ENCODE results near the gene SCN8A.
"Not testable (repeated sequence)": the region's sequence is repeated elsewhere in the genome, so short reads cannot be mapped to it uniquely, and the experiment has no call there.

SCN8A gene

DNA sequence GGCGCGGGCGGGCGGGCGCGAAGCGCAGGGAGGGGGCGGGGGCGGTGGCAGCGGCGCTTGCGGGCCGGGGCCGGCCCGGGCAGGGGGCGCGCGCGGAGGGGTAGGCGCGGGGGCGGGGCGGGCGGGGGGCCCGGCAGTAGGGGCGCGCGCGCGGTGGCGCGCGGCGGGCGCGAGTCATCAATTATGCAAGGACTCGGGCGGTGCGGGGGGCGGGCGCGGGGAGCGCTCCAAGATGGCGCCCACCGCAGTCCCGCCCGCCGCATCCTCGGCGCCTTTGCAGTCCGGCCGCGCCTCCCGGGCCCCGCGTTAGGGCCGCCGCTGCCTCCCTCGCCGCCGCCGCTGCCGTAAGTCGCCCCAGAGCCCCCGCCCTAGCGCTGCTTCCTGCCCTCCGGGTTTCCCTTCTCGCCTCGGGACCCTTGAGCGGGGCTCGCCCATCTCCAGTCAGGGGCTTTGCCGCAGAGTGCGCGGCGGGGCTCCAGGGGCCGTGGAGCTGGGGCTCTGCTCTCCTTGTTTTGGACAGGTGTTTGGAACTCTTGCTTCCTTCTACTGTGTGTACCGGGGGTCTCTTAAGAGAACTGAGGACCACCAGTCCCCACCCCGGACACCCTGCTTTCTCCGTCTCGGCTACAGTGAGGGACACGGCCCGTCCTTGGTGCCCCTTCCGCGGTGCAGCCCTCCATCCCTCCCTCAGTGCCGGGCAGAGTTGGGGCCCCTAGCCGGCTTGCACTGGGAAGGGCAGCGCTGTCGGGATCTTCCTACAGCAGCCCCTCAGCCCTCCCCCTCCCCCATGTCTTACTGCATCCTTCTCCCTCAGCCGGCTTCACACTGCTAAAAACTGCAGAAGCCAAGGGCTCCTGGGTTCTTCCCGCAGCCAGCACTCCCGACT lies at the start of gene SCN8A:
Gene SCN8A (plus strand): TSS at position 218 of the 886 bp plus-strand sequence. CDS start 71,585 bp downstream, outside the sequence.
- peak; percentile 40 for DNase-seq (ENCODE audit: low spot score)

DNA sequence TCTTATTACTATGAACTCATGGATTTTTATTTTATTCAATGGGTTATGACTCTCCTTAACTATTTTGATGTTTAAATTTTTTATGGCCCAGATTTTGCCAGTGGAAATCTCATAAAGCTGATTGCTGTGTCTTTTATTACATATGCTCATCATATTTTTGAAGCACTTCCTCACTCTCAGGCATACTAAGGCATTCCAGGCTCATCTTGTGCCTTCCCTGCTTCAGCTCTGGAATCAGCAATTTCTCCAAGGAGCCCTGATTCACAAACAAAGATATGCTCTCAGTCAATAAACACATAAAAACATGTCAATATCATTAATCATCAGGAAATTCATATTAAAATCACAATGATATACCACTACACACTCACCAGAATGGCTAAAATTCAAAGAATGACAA lies 44.9 kb upstream of the SCN8A start:
- no peak for DNase-seq (ENCODE audit: low spot score)

DNA sequence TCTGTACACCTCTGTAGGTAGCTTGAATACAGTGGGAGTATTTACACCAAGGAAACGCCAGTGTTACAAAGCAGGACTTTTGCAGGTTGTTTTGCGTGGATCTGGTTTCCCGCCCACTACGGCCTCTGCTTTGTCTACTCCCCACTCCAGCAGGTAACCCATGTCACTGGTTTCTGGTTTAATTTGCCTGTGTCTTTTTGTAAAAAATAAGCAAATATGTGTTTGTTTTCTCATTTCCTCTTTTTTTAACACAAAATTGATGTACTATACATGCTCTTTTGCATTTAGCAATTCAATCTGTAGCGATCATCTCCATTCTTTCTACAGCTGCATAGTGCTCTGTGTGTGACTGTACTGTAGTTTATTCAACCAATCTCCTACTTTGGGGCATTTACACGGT lies 43.4 kb upstream of the SCN8A start:
- no peak for DNase-seq (ENCODE audit: low spot score)

DNA sequence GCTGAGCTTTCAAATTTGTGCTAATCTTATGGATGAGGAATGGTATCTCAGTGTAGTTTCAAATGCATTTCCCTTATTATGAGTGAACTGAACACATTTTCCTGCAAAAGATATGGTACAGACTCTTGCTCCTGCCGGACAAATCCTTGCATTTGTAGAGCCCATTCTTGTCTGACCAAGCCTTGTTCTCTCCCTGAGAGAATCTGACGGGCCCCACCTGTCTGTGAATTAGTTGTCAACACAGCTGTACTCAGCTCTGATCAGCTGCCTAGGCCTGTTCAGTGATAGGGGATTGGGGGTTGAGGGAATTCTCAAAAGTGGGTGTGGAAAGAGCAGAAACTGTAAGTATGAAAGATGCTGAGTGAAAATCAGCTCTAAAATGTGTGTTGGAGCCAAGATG lies 42.8 kb upstream of the SCN8A start:
- no peak for DNase-seq (ENCODE audit: low spot score)

DNA sequence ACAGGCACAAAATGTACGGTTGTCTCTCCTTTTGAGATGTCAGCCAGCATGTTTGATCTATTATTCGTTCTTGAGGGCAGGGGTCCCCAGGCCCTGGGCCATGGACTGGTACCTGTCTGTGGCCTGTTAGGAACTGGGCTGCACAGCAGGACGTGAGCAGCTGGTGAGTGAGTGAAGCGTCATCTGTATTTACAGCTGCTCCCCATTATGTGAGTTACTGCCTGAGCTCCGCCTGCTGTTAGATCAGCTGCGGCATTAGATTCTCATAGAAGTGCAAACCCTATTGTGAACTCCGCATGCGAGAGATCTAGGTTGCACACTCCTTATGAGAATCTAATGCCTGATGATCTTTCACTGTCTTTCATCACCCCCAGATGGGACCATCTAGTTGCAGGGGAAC lies 41.4 kb upstream of the SCN8A start:
- no peak for DNase-seq (ENCODE audit: low spot score)

DNA sequence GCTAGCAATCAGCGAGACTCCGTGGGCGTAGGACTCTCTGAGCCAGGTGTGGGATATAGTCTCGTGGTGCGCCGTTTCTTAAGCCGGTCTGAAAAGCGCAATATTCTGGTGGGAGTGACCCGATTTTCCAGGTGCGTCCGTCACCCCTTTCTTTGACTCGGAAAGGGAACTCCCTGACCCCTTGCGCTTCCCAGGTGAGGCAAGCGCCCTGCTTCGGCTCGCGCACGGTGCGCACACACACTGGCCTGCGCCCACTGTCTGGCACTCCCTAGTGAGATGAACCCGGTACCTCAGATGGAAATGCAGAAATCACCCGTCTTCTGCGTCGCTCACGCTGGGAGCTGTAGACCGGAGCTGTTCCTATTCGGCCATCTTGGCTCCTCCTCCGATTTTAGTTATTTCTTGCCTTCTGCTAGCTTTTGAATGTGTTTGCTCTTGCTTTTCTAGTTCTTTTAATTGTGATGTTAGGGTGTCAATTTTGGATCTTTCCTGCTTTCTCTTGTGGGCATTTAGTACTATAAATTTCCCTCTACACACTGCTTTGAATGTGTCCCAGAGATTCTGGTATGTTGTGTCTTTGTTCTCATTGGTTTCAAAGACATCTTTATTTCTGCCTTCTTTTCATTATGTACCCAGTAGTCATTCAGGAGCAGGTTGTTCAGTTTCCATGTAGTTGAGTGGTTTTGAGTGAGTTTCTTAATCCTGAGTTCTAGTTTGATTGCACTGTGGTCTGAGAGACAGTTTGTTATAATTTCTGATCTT lies 22.6 kb upstream of the SCN8A start:
- DNase-seq (ENCODE audit: low spot score) = not testable (repeated sequence)

DNA sequence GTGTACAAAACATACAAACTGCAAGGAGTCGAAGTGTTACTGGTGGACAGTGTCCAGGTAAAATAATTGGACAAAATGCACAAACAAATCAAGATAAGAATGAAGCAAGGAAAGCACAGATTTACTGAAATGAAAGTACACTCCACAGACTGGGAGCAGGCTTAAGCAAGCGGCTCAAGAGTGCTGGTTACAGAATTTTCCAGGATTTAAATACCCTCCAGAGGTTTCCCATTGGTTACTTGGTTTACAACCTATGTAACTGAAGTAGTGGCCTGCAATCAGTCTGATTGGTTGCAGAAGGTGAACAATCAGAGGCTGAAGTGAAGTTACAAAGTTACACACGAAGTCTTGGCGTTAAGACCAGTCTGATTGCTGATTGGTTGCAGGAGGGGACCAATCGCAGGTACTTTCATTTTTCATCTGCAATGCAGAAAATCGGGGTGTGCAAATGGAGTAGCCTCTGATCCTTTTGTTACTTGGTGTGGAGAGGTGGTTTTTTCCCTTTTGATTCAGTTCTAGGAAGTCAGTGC lies 11.6 kb upstream of the SCN8A start:
- no peak for DNase-seq (ENCODE audit: low spot score)

DNA sequence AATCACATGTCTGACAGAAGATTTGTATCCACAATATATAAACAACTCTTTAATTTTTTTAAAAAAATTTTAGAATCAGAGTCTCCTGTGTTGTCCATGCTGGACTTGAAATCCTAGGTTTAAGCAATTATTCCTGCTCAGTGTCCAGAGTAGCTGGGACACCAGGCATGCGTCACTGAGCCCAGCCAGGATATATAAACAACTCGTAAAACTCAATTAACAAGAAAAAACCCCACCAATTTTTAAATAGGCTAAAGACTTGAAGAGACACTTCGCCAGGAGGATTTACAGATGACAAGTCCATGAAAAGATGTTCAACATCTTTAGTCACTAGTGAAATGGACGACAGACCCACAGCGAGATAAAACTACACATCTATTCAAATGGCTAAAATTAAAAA lies 2.0 kb upstream of the SCN8A start:
- DNase-seq (ENCODE audit: low spot score) = no peak

DNA sequence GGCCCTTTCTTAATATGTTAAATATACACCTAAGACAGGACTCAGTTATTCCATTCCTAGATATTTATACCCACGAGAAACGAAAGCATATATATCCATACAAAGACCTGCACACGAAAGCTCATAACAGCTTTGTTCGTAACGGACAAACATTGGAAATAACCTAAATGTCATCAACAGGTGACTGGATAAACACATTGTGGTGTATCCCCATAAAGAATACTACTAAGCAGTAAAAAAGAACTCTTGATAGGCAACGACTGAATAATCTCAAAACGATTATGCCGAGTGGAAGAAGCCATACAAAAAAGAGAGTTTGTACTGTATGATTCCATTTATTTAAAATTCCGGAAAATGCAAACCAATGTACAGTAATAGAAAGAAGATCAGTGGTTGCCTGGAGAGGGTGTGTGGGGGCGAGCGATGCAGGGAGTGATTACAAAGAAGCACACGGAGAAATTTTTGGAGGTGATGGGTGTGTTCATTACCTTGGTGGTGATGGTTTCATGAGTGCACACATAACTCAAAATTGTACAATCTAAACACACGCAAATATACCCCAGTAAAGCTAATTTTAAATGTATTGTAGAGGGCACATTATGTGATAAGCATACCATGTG lies 1.4 kb upstream of the SCN8A start:
- DNase-seq (ENCODE audit: low spot score) = no peak

DNA sequence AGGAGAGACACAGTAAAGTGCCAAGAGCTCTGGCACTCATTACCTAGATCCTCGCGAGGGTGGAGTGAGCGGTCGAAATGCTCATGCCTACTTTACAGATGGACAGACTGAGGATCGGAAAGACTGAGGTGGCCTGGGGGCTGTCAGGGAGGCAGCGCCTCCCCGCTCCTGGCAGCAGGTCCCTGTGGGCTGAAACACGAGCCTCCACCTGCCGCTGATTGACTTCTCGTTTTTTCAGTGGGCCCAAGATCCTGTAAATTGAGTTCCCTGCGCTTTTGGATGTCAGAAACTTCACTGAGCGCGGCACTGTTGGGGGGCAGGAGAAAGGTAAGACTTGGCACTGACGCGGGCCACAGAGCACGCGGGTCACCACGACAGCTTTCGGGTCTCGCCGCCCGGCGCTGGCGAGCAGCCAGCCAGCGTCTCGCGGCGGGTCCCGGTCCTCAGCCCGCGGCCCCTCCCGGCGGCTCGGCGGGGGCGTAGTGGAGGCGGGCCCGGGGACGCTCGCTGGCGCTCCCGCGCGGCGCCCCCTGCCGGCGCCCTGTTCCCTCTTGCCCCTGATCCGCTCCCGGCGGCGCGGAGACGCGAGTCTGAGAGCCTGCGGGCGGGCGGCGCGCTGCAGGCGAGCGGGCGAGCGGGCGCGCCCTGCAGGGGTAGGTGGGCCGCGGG lies 552 bp upstream of the SCN8A start:
- DNase-seq (ENCODE audit: low spot score) = peak; percentile 70

DNA sequence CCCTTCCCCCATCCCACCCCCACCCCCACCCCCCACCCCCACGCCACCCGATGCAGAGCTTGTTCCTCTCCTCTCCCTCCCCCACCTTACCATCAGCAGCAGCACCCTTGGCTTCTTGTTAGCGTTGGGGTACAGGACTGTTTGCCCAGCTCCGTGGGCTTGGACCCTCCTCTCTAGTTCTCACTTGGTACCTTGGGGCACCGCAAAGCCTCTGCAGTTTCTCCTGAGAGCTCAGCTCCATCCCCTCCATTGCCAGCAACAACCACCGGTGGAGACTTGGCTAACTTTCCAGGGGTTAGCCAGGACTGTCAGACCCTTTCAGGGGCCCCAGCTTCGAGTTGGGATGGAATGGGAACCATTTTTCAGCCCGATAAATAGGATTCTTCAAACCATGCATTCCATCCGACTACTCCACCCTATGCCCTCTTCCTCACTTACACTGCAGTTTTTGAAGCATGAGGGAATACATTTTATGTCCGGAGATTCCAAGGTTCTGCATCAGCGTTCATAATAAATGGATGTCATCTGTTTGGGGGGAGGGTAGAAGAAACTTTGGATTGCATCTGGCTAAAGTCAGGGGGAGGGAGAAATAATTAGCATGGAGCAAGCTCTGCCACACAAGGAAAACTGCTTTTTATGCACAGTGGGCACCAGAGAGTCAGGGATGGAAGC lies 1.1 kb downstream of the SCN8A start:
- DNase-seq (ENCODE audit: low spot score) = no peak

DNA sequence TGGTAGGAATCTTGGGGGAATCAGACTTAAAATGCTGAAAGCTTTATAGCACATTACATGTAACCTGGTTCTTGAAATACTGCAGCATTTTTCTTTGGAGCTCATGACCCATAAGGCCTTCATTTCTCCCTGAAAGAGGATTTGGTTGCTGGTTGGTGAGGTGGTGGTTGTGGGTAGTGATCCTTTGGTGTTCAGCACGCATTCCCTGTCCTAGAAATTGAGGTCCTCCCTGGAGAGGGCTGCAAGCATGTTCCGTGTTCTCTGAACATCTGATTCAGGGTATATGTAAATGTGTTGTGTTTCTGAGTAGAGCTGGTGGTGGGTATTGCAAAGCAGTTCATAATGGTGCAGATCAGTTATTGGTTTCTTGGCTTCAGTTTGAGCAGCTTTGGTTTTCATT lies 2.0 kb downstream of the SCN8A start:
- no peak for DNase-seq (ENCODE audit: low spot score)

DNA sequence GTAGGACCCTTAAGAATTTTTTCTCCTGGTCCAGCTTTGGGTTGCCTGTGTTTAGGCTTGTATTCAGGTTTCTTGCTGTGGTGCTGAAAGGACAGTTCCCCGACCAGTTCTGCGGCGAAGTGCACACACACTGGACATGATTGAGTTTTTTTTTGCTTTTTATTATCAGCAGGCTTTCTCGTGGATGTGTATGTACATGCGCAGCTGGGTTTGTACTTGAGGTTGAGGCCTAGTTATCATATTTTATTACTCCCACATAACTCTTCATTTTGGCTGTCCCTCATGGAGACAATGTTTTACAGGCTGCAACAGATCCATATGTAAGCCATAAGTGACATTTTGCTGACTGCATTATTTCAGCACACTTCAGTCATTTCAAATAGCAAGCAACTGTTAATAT lies 2.5 kb downstream of the SCN8A start:
- no peak for DNase-seq (ENCODE audit: low spot score)

DNA sequence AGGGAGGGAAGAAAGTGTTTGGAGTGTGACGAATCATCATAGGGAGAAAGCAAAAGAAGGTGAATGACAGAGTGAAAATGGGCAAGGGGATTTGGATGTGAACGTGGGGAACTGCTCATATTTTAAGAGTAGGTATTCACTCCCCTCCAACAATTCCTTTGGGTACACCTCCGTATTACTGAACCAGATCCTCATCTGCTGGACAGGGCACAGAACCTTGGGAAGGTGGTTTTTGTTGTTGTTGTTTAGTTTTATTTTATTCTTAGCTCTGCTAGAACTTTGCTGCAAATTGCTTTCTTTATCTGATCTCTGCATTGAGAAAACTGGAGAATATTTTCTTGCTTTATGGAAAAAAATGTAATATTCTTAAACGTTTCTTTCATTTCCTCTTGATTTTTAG lies 7.1 kb downstream of the SCN8A start:
- DNase-seq (ENCODE audit: low spot score) = no peak

DNA sequence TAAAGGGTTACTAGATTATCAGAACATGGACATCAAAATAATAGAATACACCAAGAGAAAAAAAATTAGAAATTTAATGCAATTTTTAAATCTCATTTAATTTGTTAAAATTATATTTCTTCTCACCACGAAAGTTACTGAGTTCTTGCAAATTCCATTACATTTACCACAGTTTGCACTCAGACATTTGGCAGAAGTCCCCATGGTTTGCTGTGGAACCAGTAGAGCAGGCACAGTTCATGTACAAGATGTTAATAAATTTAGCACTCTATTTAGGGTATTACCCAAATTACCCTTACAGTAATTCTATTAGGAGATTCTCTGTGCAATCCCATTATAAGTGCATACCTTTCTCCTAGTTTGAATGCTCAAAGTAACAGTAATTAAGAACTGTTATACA lies 9.7 kb downstream of the SCN8A start:
- DNase-seq (ENCODE audit: low spot score) = no peak

DNA sequence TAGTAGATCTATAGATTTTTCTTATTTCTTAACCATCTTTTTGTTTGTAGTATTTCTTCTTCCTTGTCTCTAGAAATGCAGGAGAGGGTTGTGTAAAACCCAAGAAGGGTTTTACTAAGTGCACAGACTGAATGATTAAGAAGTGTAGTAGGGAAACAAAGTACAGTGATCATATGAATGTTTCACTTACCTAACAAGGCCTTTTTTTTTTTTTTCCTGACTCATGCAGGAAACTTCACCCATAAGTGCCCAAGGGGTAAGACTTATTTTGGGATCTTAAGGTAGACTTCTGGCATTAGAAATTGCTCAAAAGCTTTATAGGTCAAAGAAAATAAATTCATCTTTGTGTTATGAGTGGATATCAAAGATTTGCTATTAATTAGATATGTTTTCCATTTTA lies 10.2 kb downstream of the SCN8A start:
- DNase-seq (ENCODE audit: low spot score) = no peak

DNA sequence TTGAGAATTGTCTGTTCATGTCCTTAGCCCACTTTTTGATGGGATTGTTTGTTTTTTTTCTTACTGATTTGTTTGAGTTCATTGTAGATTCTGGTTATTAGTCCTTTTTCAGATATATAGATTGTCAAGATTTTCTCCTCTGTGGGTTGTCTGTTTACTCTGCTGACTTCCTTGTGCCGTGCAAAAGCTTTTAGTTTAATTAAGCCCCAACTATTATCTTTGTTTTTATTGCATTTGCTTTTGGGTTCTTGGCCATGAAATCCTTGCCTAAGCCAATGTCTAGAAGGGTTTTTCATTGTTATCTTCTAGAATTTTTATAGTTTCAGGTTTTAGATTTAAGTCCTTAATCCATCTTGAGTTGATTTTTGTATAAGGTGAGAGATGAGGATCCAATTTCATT lies 14.9 kb downstream of the SCN8A start:
- not testable (repeated sequence) for DNase-seq (ENCODE audit: low spot score)

DNA sequence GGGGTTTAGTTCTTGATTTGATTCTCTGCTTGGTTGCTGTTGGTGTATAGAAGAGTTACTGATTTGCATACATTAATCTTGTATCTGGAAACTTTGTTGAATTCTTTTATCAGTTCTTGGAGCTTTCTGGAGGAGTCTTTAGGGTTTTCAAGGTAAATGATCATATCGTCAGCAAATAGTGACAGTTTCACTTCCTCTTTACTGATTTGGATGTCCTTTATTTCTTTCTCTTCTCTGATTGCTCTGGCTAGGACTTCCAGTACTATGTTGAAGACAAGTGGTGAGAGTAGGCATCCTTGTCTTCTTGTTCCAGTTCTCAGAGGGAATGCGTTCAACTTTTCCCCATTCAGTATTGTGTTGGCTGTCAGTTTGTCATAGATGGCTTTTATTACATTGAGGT lies 16.2 kb downstream of the SCN8A start:
- not testable (repeated sequence) for DNase-seq (ENCODE audit: low spot score)

DNA sequence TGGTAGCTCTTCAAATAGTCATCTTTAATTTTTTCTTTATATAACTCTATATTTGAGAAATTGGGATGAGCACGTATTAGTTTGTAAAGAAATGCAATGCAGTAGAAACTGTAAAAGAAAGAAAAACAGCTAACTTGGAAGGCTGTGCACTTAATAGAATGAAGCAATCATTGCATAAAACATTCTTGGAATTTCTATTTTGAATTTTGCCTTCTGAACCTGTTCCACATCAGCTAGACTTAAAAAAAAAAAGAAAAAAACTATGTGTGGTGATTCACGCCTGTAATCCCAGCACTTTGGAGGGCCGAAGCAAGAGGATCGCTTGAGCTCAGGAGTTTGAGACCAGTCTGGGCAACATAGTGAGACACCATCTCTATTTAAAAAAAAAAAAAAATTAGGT lies 29.4 kb downstream of the SCN8A start:
- DNase-seq (ENCODE audit: low spot score) = no peak

DNA sequence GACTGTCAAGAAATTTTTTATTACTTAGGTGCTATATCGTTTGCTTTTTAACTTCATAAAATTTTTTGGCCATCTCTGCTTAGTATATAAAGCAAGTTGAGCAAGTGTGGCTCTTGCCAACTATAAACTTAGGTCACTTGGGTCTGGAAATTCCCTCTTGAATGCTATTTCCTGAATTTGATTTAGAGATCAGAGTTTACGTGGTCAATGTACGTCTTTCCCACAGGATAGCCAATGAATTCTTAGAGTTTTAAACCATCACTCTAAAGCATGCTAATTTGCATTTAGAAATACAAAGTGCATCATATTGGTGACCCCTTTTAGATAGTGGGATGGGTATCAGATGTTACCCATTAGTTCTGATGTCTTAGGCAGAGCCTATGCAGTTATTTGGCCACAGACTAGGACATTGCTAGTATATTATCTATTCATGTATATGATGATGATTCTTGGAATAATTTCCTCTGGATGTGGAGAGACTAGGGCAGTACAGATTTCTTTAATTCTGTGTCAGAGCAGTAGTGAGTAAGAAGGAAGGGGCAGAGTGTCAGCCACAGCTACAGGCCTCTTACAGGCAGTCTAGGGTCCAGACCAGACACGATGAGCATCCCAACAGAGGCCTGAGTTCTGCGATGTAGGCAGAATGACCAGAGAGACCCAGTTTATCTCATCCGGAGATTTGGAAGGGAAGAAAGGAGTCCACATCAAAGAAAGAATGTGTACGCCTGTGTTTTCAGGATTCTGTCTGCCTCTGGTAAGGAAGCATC lies 30.3 kb downstream of the SCN8A start:
- no peak for DNase-seq (ENCODE audit: low spot score)

DNA sequence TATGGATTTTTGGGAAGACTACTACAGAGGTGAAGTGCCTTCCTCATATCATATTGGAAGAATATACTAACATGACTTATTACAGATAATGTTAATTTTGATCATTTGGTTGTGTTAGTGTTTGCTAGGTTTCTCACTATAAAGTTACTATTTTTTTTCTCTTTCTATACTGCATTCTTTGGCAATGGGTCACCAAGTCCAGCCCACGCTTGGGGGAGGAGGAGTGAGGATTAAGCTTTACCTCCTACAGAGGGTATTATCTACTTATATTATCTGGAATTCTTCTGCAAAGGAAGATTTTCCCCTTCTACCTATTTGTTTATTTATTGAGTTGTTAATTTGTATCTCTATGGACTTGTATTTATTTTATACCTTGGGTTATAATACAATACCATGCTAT lies 31.5 kb downstream of the SCN8A start:
- DNase-seq (ENCODE audit: low spot score) = no peak

All from CD4-positive, alpha-beta T cell treated with Interleukin-15 for 4 hours (primary cell).